ENCODE results near the gene GABRA6.

Gene GABRA6

GRCh38 chr5:161697001-161697400 is 11.5 kb downstream of the GABRA6 start:
- Histone ChIP-seq H3K27ac (ENCODE audit: low read length) (no peak overlapping the region), H3K9me3 (ENCODE audit: control insufficient read depth in 1 of 2, low read length in 2 of 2) (no peaks in the 10 kb centered on the region), H3K36me3 (ENCODE audit: control insufficient read depth in 1 of 2, insufficient read depth in 2 of 2, low read length in 2 of 2) (no peaks in the 10 kb centered on the region), H3K27me3 (ENCODE audit: low read depth, low read length) (no peaks in the 10 kb centered on the region), H3K4me3 (ENCODE audit: low read depth in 1 of 2, low read length in 2 of 2) (no peak overlapping the region), H3K4me1 (ENCODE audit: control insufficient read depth in 1 of 2, insufficient read depth in 2 of 2, low read length in 2 of 2) (no peaks in the 10 kb centered on the region)

DNA sequence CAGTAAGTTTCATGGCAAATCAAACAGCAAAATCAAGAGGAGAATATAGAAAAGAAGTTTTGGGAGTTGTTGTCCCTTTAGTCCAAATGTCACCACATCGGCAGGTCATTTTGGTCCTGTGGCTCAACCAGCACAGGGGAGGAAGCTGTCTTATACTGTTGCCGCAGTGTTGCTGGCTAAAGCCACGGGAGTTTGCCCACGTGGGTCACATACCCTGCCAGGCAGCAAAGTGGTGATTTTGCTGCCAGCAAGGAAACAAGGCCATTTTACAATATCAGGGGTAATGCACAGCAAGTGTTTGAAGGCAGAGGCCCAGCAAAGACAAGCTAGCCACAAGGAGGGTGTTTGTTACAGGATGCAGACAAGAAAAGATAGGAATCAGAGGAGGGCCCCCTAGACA is 14.5 kb downstream of the GABRA6 start:
- H3K4me3 ChIP-seq (ENCODE audit: low read depth in 1 of 2, low read length in 2 of 2) = no peak overlapping the region
- H3K27ac ChIP-seq (ENCODE audit: low read length) = no peak overlapping the region
- H3K27me3 ChIP-seq (ENCODE audit: low read depth, low read length) = no peaks in the 10 kb centered on the region
- H3K9me3 ChIP-seq (ENCODE audit: control insufficient read depth in 1 of 2, low read length in 2 of 2) = no peaks in the 10 kb centered on the region
- H3K36me3 ChIP-seq (ENCODE audit: control insufficient read depth in 1 of 2, insufficient read depth in 2 of 2, low read length in 2 of 2) = no peaks in the 10 kb centered on the region
- no peaks in the 10 kb centered on the region for H3K4me1 ChIP-seq (ENCODE audit: control insufficient read depth in 1 of 2, insufficient read depth in 2 of 2, low read length in 2 of 2)

DNA sequence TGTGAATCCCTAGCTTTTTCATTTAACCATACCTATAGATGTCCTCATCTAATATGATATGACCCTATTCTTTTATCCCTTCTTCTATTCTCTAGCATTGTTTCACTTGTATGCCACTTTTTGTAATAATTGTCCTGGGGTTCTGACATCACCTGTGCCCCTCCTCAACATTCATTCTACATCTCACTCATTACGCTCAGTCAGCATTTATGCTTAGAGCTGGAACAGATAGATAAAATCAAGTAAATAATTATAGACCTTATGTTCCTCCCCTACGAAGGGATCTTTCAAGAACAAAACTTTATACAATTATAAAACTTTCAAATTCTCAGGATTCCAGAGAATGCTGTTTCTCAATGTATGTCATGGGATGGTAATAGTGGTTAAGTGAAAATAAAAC is 18.0 kb downstream of the GABRA6 start:
- H3K27ac ChIP-seq (ENCODE audit: low read length) = no peak overlapping the region
- no peaks in the 10 kb centered on the region for H3K36me3 ChIP-seq (ENCODE audit: control insufficient read depth in 1 of 2, insufficient read depth in 2 of 2, low read length in 2 of 2)
- H3K9me3 ChIP-seq (ENCODE audit: control insufficient read depth in 1 of 2, low read length in 2 of 2) = no peaks in the 10 kb centered on the region
- H3K4me1 ChIP-seq (ENCODE audit: control insufficient read depth in 1 of 2, insufficient read depth in 2 of 2, low read length in 2 of 2) = no peaks in the 10 kb centered on the region
- H3K27me3 ChIP-seq (ENCODE audit: low read depth, low read length) = no peaks in the 10 kb centered on the region
- no peak overlapping the region for H3K4me3 ChIP-seq (ENCODE audit: low read depth in 1 of 2, low read length in 2 of 2)

DNA sequence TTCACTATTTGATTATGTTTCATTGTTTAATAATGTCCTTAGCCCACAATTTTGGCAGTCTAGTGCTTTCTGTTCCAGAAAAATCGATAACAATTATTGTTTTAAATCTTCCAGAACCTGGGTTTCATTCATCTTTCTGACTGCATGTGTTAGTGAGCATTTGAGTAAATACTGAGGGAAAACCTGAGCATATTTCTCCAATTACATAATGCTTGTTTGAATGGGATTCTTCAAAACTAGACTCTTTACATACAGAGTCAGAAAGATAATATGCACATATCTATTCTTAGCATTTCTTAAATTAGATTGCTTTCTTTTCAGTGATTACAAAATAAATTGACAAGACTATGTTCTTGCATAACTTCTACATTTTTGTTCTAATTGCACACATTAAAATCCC is 21.9 kb downstream of the GABRA6 start:
- Histone ChIP-seq H3K4me3 (ENCODE audit: low read depth in 1 of 2, low read length in 2 of 2) (no peak overlapping the region), H3K27me3 (ENCODE audit: low read depth, low read length) (no peaks in the 10 kb centered on the region), H3K27ac (ENCODE audit: low read length) (no peak overlapping the region), H3K4me1 (ENCODE audit: control insufficient read depth in 1 of 2, insufficient read depth in 2 of 2, low read length in 2 of 2) (no peaks in the 10 kb centered on the region), H3K9me3 (ENCODE audit: control insufficient read depth in 1 of 2, low read length in 2 of 2) (no peaks in the 10 kb centered on the region), H3K36me3 (ENCODE audit: control insufficient read depth in 1 of 2, insufficient read depth in 2 of 2, low read length in 2 of 2) (no peaks in the 10 kb centered on the region)

GRCh38 chr5:161709239-161709638 is 23.7 kb downstream of the GABRA6 start:
- Histone ChIP-seq H3K4me3 (ENCODE audit: low read depth in 1 of 2, low read length in 2 of 2) (no peak overlapping the region), H3K27me3 (ENCODE audit: low read depth, low read length) (no peaks in the 10 kb centered on the region), H3K27ac (ENCODE audit: low read length) (no peak overlapping the region), H3K4me1 (ENCODE audit: control insufficient read depth in 1 of 2, insufficient read depth in 2 of 2, low read length in 2 of 2) (no peaks in the 10 kb centered on the region), H3K36me3 (ENCODE audit: control insufficient read depth in 1 of 2, insufficient read depth in 2 of 2, low read length in 2 of 2) (no peaks in the 10 kb centered on the region), H3K9me3 (ENCODE audit: control insufficient read depth in 1 of 2, low read length in 2 of 2) (no peaks in the 10 kb centered on the region)

GRCh38 chr5:161713042-161713441 is 27.5 kb downstream of the GABRA6 start:
- Histone ChIP-seq H3K27me3 (ENCODE audit: low read depth, low read length) (no peaks in the 10 kb centered on the region), H3K9me3 (ENCODE audit: control insufficient read depth in 1 of 2, low read length in 2 of 2) (no peaks in the 10 kb centered on the region), H3K36me3 (ENCODE audit: control insufficient read depth in 1 of 2, insufficient read depth in 2 of 2, low read length in 2 of 2) (no peaks in the 10 kb centered on the region), H3K27ac (ENCODE audit: low read length) (no peak overlapping the region), H3K4me3 (ENCODE audit: low read depth in 1 of 2, low read length in 2 of 2) (no peak overlapping the region), H3K4me1 (ENCODE audit: control insufficient read depth in 1 of 2, insufficient read depth in 2 of 2, low read length in 2 of 2) (no peaks in the 10 kb centered on the region)

GRCh38 chr5:161719157-161719556 is 33.6 kb downstream of the GABRA6 start:
- Histone ChIP-seq H3K27me3 (ENCODE audit: low read depth, low read length) (no peaks in the 10 kb centered on the region), H3K27ac (ENCODE audit: low read length) (no peak overlapping the region), H3K9me3 (ENCODE audit: control insufficient read depth in 1 of 2, low read length in 2 of 2) (no peaks in the 10 kb centered on the region), H3K36me3 (ENCODE audit: control insufficient read depth in 1 of 2, insufficient read depth in 2 of 2, low read length in 2 of 2) (no peaks in the 10 kb centered on the region), H3K4me1 (ENCODE audit: control insufficient read depth in 1 of 2, insufficient read depth in 2 of 2, low read length in 2 of 2) (no peaks in the 10 kb centered on the region), H3K4me3 (ENCODE audit: low read depth in 1 of 2, low read length in 2 of 2) (no peak overlapping the region)

DNA sequence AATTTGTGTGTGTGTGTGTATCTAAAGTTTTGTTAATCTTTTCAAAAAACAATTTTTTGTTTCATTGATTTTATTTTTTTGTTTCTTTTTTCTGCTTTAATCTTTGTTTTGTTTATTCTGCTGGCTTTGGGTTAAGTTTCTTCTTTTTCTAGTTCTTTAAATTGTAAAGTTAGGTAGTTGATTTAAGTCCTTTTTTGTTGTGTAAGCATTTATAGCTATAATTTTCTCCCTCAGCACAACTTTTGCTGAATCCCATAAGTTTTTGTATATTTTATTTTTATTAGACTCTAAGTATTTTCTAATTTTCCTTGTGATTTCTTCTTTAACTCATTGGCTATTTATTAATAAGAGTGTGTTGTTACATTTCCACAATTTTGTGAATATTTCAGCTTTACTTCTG is 34.9 kb downstream of the GABRA6 start:
- Histone ChIP-seq H3K9me3 (ENCODE audit: control insufficient read depth in 1 of 2, low read length in 2 of 2) (no peaks in the 10 kb centered on the region), H3K4me1 (ENCODE audit: control insufficient read depth in 1 of 2, insufficient read depth in 2 of 2, low read length in 2 of 2) (no peaks in the 10 kb centered on the region), H3K4me3 (ENCODE audit: low read depth in 1 of 2, low read length in 2 of 2) (no peak overlapping the region), H3K27ac (ENCODE audit: low read length) (no peak overlapping the region), H3K27me3 (ENCODE audit: low read depth, low read length) (no peaks in the 10 kb centered on the region), H3K36me3 (ENCODE audit: control insufficient read depth in 1 of 2, insufficient read depth in 2 of 2, low read length in 2 of 2) (no peaks in the 10 kb centered on the region)

DNA sequence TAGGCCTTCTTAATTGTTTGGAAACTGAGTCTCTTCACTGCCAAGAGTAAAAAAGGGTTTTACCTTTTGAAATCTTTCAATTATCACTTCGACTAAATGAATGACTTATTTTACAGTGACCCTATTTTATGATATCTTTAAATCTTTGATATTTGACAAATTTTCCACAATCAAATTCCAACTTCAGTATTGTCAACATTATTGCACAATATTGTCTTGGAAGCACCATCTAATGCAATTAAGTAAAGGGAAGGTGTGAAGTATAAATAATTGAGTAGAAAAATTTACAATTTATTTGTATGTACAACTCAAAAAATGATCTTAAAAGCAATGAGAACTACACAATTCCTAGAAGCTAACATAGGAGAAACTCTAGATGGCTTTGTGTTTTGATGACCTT is 49.2 kb downstream of the GABRA6 start:
- H3K4me1 ChIP-seq (ENCODE audit: control insufficient read depth in 1 of 2, insufficient read depth in 2 of 2, low read length in 2 of 2) = no peaks in the 10 kb centered on the region

GRCh38 chr5:161740433-161740832 is 54.9 kb downstream of the GABRA6 start:
- Histone ChIP-seq H3K9me3 (ENCODE audit: control insufficient read depth in 1 of 2, low read length in 2 of 2) (no peaks in the 10 kb centered on the region), H3K27ac (ENCODE audit: low read length) (no peak overlapping the region), H3K4me3 (ENCODE audit: low read depth in 1 of 2, low read length in 2 of 2) (no peak overlapping the region), H3K36me3 (ENCODE audit: control insufficient read depth in 1 of 2, insufficient read depth in 2 of 2, low read length in 2 of 2) (no peaks in the 10 kb centered on the region), H3K4me1 (ENCODE audit: control insufficient read depth in 1 of 2, insufficient read depth in 2 of 2, low read length in 2 of 2) (no peaks in the 10 kb centered on the region), H3K27me3 (ENCODE audit: low read depth, low read length) (no peaks in the 10 kb centered on the region)

More for the DNA sequence above, 49.2 kb downstream of the GABRA6 start:
- no peaks in the 10 kb centered on the region for H3K9me3 ChIP-seq (ENCODE audit: control insufficient read depth in 1 of 2, low read length in 2 of 2)
- no peak overlapping the region for H3K4me3 ChIP-seq (ENCODE audit: low read depth in 1 of 2, low read length in 2 of 2)
- H3K36me3 ChIP-seq (ENCODE audit: control insufficient read depth in 1 of 2, insufficient read depth in 2 of 2, low read length in 2 of 2) = no peaks in the 10 kb centered on the region
- no peak overlapping the region for H3K27ac ChIP-seq (ENCODE audit: low read length)
- no peaks in the 10 kb centered on the region for H3K27me3 ChIP-seq (ENCODE audit: low read depth, low read length)

DNA sequence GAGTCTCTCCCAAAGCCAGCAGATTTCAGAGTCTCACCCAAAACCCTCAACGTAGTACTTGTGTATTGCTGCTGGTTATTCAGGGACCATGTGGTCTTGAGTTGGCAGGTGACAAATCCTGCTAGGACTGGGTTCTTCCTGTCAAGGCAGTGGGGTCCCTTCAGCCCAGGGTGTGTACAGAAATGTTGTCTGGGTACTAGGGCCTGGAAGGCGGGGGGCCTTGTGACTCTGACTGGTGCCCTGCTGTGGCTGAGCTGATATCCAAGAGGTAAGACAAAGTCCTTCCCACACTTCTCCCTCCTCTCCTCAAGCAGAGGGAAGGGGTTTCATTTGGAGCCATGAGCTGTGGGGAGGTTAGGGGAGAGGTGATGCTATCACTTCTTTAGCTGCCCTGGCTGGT is 58.8 kb downstream of the GABRA6 start:
- Histone ChIP-seq H3K9me3 (ENCODE audit: control insufficient read depth in 1 of 2, low read length in 2 of 2) (peaks cover 0 to 4% of the 10 kb centered on the region in 2 donors), H3K27ac (ENCODE audit: low read length) (no peak overlapping the region), H3K4me1 (ENCODE audit: control insufficient read depth in 1 of 2, insufficient read depth in 2 of 2, low read length in 2 of 2) (no peaks in the 10 kb centered on the region), H3K36me3 (ENCODE audit: control insufficient read depth in 1 of 2, insufficient read depth in 2 of 2, low read length in 2 of 2) (no peaks in the 10 kb centered on the region), H3K27me3 (ENCODE audit: low read depth, low read length) (no peaks in the 10 kb centered on the region), H3K4me3 (ENCODE audit: low read depth in 1 of 2, low read length in 2 of 2) (no peak overlapping the region)

GRCh38 chr5:161745392-161745791 is 59.9 kb downstream of the GABRA6 start:
- peaks cover 0 to 4% of the 10 kb centered on the region in 2 donors for H3K9me3 ChIP-seq (ENCODE audit: control insufficient read depth in 1 of 2, low read length in 2 of 2)
- no peak overlapping the region for H3K4me3 ChIP-seq (ENCODE audit: low read depth in 1 of 2, low read length in 2 of 2)
- H3K4me1 ChIP-seq (ENCODE audit: control insufficient read depth in 1 of 2, insufficient read depth in 2 of 2, low read length in 2 of 2) = no peaks in the 10 kb centered on the region
- no peaks in the 10 kb centered on the region for H3K27me3 ChIP-seq (ENCODE audit: low read depth, low read length)
- no peak overlapping the region for H3K27ac ChIP-seq (ENCODE audit: low read length)
- H3K36me3 ChIP-seq (ENCODE audit: control insufficient read depth in 1 of 2, insufficient read depth in 2 of 2, low read length in 2 of 2) = no peaks in the 10 kb centered on the region

Measured in muscle layer of duodenum (tissue), 2 donors.